Hepatocyte (in vitro differentiated cells): ENCODE measurements around the gene ZNF605.

ENCODE experiments used
- CTCF ChIP-seq: fragments of 200-600 bp; sonication (generic); IDR thresholded peaks from 2 replicates; pipeline ENCODE4 v1.5.1; 2016; ENCODE audit warnings: antibody characterized with exemption, mild to moderate bottlenecking; ENCODE audit not compliant: poor library complexity
- EZH2 ChIP-seq: fragments of 200-600 bp; sonication (generic); IDR thresholded peaks from 2 replicates; pipeline ENCODE4 v1.6.1; 2016; ENCODE audit warnings: antibody characterized with exemption, mild to moderate bottlenecking, borderline replicate concordance
- EZH2phosphoT487 ChIP-seq: fragments of 200-600 bp; sonication (generic); IDR thresholded peaks from one replicate; pipeline ENCODE4 v1.6.1; 2018; ENCODE audit warnings: antibody characterized with exemption, mild to moderate bottlenecking, low read depth, moderate library complexity; ENCODE audit not compliant: unreplicated experiment, severe bottlenecking

- TF ChIP-seq CTCF: no peak
- TF ChIP-seq EZH2phosphoT487: no peak
- TF ChIP-seq EZH2: no peak
Observed at GRCh38 chr12:132899033-132899432, 57.1 kb downstream of the ZNF605 start.
